ENCODE measurements around the gene TMEM69.
A peak's percentile ranks its signal among the peaks of the same experiment; 100 is the strongest.
"Not testable (repeated sequence)": the region's sequence is repeated elsewhere in the genome, so short reads cannot be mapped to it uniquely, and the experiment has no call there.

Gene TMEM69, protein sequence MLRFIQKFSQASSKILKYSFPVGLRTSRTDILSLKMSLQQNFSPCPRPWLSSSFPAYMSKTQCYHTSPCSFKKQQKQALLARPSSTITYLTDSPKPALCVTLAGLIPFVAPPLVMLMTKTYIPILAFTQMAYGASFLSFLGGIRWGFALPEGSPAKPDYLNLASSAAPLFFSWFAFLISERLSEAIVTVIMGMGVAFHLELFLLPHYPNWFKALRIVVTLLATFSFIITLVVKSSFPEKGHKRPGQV

DNA sequence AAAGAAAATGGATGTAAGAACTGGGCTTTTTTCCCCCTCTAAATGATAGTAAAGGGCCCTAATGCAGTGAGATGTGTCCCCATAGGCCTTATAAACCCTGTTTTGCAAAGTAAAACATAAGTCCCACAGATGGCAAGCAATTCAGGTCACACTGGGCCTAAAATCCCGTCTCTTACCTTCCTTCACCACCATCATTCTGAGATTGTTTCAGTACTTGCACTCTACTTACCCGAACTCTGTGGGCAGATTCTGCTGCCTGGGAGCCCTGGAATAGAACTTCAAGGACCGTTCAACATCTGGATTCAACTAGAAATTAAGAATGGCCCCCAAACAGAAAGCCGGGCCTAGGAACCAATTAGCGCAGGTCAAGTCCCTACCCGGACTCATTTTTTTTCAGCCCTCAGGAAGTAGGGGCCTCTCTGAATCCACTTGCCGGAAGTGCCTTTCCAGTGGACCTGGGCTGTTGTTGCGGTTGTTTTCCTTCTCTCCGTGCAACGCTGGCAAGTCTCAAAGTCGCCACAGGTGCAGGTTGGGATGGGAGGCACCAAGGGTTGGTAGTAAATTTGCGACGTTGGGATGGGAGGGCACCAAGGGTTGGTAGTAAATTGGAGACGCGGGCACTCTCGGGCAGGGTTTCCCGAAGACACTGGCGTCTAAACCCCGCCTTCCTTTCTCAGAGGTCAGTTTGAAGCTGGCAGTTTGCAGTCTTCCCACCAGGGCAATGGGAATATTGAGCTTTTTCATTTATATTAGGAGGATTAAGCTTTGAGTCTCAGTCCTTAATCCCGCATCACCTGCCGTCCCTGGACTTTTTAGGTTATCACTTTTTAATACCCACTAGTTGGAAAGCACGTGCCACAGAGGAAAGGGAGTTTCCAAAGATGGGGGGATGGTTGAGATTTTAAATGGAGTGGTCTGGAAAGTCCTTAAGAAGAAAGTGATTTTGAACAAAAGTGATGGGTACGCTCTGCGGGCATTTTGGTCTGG, at the start of gene TMEM69:
TSS of gene TMEM69 (plus strand) at position 428 of the 987 bp plus-strand sequence. CDS start 2,888 bp downstream, outside the sequence.
- peak; percentile 89 for DNase-seq (ENCODE audit: low spot score)

DNA sequence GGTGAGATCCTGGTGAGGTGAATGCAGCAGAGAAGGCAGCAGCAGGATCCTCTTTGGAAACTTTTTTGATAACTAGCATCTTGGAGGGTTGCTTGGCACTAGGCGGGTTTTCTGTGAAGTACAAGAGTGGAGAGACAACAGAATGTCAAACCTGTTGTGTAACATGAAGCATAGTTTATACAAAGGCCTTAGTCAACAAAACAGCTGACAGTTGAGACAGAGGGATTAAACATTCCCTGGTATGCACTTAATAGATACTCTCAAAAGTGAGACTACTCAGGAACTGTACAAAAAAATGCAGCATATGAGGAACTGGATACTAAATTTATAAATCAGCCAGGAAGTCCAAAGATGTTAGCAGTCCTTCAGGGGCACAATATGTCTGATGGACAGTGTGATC, 47.7 kb upstream of the TMEM69 start:
- DNase-seq (ENCODE audit: low spot score): no peak

DNA sequence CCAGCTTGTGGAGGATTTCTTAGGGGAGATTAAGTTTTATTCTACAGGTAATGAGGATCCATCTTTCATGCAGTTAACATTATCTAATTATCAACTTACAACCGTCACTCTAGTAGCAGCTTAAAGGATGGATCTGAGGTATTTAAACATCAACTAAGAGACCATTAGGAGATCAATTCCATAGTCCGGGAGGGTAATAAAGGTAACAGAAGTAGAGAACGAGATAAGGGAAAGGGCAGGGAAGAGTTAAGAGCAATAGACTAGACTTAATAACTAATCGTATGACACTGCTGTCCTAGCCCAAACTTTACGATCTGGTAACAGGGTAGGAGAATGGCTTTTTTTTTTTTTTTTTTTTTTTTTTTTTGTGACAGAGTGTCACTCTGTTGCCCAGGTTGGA, 44.7 kb upstream of the TMEM69 start:
- DNase-seq (ENCODE audit: low spot score): no peak

DNA sequence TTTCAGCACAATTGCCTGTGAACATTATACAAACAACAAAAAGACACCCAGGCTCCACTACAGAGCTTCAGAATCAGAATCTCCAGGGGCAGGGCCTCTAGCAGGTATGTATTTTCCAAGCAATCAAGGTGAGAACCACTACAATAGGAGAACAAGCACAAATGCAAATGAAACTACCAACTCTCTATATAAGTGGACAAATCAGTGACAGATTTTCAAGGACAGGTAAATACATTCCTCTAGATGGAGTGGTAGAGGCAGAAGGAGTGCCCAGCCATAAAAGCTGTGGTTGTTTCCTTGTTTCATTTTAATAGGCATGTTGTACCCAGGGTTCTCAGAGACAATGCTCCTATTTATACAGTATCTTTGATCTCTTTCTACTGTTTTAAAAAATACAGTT, 44.0 kb upstream of the TMEM69 start:
- peak; percentile 78 for DNase-seq (ENCODE audit: low spot score)

DNA sequence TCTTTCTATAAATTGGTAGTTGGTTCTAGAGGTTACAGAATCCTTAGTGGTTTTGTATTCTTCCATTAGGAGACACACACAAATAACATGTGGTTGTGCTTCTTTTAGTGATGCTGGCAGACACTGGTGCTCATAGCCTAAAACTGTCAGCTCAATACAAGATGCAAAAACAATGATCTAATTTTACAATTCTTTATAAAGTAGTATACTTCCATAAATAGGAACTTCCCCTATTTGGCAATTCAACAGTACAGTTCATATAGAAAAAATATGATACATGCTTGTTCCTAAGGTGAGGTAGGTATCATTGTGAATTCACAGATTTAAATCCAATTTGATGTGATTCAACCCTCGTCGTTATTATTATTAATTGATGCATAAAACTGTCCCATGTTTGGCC, 43.3 kb upstream of the TMEM69 start:
- DNase-seq (ENCODE audit: low spot score): no peak

DNA sequence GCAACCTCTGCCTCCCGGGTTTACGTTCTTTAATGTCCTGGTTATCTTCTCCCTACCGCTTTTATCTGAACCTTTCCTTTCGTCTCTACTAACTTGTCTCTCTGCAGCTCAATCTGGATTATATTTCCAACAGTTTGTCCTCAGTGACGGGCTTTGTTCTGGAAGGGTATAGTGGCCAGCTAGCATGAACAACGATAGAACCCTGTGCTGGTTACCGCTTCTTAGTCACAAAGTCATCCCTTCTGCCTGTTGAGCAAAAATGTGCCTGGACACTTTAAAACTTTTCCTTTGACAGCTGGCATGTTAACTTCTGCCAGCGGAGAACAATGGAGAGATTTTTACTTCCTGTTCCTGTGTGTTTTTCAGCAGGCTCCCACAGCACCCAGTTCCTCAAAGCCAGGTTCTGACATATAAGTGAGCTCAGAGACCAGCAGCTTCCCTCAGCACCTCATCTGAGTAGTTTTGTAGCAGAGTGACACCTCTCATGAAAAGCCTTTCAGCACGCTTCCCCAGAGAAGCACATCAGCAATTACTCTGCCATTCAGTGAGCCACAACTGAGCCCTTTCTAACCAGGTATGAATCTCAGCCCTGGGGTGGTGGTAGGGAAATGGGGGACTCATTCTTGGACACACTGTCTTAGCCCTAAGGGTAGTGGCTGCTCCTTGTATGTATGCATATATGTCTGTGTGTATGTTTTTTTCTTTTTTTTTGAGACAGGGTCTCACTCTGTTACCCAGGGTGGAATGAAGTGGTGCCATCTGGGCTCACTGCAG, 40.5 kb upstream of the TMEM69 start:
- peak; percentile 64 for DNase-seq (ENCODE audit: low spot score)

DNA sequence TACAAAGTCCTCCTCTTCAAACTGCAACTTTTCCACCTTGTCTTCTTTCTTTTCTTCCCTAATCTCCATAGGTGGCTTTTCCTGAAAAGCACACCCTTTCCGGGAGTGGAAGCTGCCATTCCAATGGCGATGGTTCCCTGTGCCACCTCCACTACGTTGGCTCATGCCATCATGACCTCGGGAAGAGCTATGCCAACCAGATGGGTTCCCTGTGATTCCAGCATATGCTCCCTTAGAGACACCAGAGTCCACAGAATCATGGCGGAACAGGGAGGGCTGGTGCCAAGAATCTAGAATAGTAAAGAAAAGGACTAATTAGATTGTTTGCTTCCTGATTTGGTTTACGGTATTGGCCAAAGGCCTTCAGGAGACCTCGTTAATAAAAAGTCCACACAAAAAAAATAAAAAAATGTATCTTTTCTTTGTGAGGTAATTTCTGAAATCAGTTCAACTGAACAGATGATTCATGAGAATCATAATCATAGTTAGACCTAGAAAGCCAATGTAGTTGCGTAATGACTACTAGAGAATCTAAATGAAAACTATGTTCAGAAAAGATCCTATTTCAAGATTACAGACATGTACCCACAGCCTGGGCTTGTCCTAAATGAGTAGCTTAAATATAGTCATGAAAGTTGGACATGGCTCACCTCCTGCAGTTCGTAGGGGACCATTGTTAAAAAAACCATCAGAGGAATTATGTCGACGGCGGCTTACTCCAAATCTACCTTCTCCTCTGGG, 33.3 kb upstream of the TMEM69 start:
- DNase-seq (ENCODE audit: low spot score): no peak

DNA sequence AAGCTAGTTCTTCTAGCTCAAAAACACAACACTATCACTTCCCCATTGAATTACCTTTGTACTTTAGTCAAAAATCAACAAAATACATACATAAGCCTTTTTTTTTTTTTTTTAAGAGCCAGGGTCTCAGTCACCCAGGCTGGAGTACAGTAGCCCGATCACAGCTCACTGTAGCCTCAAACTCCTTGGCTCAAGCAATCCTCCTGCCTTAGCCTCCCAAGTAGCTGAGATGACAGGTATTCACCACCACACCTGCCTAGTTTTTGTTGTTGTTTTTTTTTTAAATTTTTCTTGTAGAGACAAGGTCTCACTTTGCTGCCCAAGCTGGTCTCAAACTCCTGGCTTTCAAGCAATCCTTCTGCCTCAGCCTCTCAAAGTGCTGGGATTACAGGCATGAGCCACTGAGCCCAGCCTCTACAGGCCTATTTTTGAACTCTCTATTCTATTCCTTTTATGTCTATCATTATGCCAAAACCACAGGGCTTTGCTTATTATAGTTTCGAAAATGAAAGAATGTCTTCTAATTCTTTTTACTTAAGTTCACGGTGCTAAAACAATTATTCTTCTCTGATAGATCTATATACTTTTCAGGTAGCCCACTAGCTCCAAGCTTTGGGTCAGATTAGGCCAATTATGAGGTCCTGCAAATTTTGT, 31.3 kb upstream of the TMEM69 start:
- no peak for DNase-seq (ENCODE audit: low spot score)

DNA sequence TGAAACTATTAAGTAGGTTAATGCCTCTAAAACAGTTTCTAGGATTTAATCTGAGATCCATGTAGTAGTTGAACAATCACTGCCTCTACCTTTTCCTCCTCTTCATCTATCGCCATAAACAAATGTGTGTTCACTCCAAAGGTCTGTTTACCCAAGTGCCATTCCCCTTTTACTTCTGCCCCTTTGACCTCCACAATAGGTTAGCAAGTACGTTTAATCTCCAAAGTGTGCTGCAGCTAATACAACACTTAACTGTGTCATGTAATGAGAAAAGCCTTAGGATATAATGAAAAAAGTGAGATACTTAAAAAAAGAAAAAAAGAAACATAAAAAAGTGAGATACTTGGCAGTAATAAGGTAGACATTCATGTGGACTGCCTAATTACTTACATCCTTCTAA, 29.8 kb upstream of the TMEM69 start:
- DNase-seq (ENCODE audit: low spot score): no peak

DNA sequence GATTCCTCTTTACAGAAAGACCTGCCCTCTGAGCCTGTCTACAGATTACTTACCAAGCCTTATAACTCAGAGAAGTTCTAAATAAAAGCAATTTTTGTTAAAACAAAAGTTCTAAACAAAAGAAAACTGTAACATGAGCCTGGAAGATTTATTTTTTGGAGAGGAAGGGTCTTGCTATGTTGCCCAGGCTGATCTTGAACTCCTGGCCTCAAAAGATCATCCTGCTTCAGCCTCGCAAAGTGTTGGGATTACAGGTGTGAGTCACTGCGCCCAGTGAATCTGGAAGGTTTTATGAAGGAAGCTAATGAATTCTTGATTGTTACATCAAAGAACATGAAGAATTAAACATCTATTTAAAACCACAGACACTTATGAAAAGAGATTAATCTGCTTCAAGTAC, 28.8 kb upstream of the TMEM69 start:
- no peak for DNase-seq (ENCODE audit: low spot score)

DNA sequence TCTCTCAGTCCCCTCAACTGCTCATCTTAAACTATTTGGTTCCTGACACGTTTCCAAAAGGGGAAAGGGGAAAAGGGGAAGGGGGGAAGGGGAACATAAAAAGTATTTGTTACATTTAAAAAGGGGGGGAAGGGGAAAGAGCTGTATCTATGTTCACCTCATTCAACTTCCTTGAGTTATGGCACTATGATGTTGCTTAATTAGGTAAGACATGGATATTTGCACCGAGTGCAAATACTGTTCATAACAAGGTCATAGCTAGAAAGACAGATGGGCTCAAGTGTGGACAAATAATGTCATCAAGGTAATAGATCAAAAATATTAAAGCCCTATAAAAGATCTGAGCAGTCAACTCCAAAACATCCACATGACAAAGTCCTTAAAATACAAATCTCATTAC, 27.6 kb upstream of the TMEM69 start:
- no peak for DNase-seq (ENCODE audit: low spot score)

DNA sequence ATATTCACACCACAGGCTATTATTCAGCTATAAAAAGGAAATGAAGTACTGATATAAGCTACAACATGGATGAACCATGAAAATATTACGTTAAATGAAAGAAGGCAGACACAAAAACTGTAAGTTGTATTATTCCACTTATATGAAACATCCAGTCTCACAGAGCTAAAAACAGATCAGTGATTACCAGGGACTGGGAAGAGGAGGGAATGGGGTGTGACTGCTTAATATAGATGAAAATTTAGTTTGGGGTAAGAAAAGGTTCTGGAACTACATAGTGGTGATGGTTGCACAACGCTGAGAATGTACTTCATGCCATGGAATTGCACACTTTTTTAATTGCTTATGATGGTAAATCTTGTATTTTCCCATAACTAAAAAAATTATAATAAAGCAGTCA, 21.1 kb upstream of the TMEM69 start:
- DNase-seq (ENCODE audit: low spot score): no peak

DNA sequence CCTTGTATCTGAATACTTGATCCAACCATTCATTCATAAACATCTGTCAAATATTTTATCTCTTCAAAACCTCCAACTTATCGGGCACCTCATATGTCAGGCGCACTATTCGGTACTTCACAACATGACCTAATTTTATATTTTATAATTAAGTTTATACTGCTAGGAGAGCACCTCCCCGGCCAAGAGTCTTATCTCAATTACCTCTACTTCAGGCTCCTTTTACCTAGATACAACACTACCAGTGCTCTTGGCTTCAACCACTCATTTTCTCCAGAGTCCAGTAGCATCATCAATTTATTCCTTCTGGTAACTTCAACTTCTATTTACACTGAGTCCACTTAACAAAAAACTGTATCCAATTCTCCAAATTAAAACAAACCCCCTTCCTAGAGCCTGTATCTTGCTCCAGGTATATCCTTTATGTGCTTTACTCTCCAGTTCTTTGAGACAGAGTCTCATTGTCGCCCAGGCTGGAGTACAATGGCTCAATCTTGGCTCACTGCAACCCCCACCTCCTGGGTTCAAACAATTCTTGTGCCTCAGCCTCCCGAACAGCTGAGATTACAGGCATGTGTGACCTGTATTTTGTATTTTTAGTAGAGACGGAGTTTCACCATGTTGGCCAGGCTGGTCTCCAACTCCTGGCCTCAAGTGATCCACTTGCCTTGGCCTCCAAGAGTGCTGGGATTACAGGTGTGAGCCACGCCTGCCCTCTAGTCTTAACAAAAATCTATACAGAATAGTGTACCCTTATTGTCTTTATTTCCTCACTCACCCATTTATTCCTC, 20.5 kb upstream of the TMEM69 start:
- DNase-seq (ENCODE audit: low spot score): no peak

DNA sequence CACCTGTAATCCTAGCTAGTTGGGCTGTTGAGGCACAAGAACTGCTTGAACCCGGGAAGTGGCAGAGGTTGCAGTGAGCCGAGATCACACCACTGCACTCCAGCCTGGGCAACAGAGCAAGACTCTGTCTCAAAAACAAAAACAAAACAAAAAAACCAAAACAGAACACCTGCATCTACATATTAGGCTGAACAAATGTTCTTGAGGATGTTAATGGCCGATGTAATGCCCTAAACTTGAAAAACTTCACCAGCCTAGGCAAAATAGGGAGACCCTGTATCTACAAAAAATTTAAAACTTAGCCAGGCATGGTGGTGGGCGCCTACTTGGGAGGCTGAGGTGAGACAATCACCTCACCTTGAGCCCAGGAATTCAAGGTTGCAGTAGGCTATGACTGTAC, 19.5 kb upstream of the TMEM69 start:
- DNase-seq (ENCODE audit: low spot score): no peak

DNA sequence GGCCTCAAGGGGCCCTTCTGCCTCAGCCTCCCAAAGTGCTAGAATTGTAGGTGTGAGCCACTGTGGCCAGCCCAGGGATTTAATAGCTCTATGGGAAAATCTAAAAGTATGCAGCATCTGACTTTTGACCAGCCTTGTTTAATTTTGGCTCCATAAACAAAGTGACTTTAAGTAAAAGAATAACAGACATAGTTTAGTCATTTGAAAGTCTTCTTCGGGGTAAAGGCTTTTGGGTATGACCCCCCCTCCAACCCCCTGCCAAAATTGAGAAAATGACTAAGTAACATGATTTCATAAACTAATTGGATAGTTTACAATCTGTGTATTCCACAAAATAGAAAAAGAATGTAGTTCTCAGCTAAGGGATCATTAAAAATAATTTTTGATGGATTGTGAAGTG, 18.6 kb upstream of the TMEM69 start:
- DNase-seq (ENCODE audit: low spot score): no peak

DNA sequence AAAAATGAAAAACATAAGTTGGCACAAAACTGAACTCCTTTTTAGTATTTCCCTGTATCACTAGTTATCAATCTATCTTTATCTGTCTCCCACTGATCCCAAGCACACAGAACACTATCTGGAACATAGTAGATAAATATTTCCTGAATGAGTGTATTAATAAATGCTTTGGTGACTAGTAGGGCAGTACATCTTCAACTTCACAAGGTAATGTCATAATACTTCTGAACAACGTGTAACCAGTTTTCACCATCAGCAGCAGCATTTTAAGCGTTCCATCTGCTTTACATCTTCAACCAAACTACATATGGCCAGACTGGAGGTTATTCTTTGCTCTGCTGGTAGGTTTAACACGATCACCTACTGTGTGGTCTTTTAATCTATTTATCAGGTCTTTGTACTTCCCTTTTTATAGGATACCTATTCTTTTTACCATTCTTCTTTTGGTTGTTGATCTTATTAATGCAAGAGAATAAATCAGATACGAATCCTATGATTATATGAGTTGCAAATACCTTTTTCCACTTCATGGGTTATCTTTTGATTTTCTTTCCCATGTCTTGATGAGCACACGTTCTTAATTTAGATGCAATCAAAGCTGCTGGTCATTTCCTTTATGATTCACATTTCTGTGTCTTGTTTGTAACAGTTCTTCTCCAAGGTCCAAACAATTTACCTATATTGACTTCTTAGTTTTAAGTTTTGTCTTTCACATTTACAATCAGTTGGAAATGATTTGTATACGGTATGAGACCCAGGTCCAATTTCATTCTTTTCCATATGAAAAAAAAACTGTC, 17.9 kb upstream of the TMEM69 start:
- DNase-seq (ENCODE audit: low spot score): no peak

DNA sequence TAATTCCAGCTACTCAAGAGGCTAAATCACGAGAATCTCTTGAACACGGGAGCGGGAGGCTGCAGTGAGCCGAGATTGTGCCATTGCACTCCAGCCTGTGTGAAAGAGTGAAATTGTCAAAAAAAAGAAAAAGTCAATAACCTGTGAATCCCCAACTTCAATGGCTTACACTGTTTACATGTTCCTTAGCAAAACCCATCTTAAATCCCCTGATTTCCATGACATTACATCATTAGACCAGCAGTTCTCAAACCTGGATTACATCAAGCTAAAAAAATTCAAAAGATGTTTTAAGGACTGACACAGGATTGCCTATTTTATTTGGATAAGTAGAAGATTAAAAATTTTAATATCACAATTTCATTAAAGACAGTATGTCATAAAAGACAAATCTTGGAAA, 14.0 kb upstream of the TMEM69 start:
- DNase-seq (ENCODE audit: low spot score): no peak

DNA sequence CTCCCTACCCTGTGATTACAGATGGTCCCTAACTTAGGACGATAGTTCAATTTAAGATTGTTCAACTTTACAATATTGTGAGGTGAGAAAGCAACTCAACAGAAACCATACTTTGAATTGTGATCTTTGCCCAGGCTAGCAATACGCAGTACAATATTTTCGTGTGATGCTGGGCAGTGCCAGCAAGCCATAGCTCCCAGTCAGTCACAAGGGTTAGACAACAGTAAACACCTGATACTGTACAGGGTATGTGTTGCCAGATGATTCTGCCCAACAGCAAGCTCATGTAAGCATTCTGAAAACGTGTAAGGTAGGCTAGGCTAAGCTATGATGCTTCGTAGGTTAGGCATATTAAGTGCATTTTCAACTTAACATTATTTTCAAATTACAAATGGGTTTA, 13.5 kb upstream of the TMEM69 start:
- no peak for DNase-seq (ENCODE audit: low spot score)

DNA sequence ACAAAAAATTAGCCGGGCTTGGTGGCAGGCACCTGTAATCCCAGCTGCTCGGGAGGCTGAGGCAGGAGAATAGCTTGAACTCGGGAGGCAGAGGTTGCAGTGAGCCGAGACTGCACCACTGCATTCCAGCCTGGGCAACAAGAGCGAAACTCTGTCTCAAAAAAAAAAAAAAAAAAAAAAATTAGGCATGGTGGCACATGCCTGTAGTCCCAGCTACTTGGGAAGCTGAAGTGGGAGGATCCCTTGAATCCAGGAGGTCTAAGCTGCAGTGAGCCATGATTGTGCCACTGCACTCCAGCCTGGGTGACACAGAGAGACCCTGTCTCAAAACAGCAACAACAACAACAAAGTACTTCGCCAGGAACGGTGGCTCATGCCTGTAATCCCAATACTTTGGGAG, 11.4 kb upstream of the TMEM69 start:
- DNase-seq (ENCODE audit: low spot score): not testable (repeated sequence)
